Gastrocnemius medialis (tissue), 4 donors: ENCODE measurements around the gene TOB1. TPM values are rescaled to one million over a fixed set of nuclear protein-coding genes. Genes with fewer than 3 reads are reported as not detected.

ENCODE experiments used
- ATAC-seq, 2 donors: fragments of 150-250 bp; one replicate each; pipeline ENCODE4 v1.9.1; 2016
- DNase-seq, 2 donors: peaks; one replicate each; pipeline ENCODE4 v3.0.0-alpha.2; 2019
- H3K27ac ChIP-seq, 4 donors: fragments of 200-600 bp; sonication (generic); 1 replicate in 1 of 4; 2 replicates in 3 of 4; pipeline ENCODE4 v1.5.1; 2016 to 2018; ENCODE audit warnings: mild to moderate bottlenecking in 2 of 4, moderate library complexity in 1 of 4
- H3K27me3 ChIP-seq, 3 donors: fragments of 200-600 bp; sonication (generic) in 2 of 3; 1 replicate in 1 of 3; 2 replicates in 2 of 3; pipeline versions ENCODE4 v1.5.1 to v1.6.0; 2016 to 2019; ENCODE audit warnings: mild to moderate bottlenecking in 1 of 3, moderate library complexity in 1 of 3
- H3K36me3 ChIP-seq, 2 donors: fragments of 200-600 bp; sonication (generic) in 1 of 2; one replicate each; pipeline ENCODE4 v1.5.1; 2017 to 2018
- H3K4me1 ChIP-seq, 2 donors: fragments of 200-600 bp; sonication (generic) in 1 of 2; one replicate each; pipeline ENCODE4 v1.5.1; 2016 to 2017; ENCODE audit warnings: mild to moderate bottlenecking in 2 of 2
- H3K4me3 ChIP-seq, 4 donors: fragments of 200-600 bp; sonication (generic) in 3 of 4; 1 replicate in 1 of 4; 2 replicates in 3 of 4; pipeline ENCODE4 v1.5.1; 2016 to 2019; ENCODE audit warnings: mild to moderate bottlenecking in 2 of 4
- H3K9me3 ChIP-seq, 3 donors: fragments of 200-600 bp; sonication (generic) in 2 of 3; 1 replicate in 1 of 3; 2 replicates in 2 of 3; pipeline ENCODE4 v1.5.1; 2016 to 2019
- POLR2A ChIP-seq, 2 donors: fragments of 450-650 bp; IDR thresholded peaks; one replicate each; pipeline ENCODE4 v1.6.1; 2017; ENCODE audit warnings: antibody characterized with exemption in 2 of 2, mild to moderate bottlenecking in 2 of 2, moderate library complexity in 2 of 2
- in situ Hi-C, 4 donors: fragments of 200-750 bp; cut with MboI; loops; one replicate each; pipeline versions ENCODE4 v1.15.0 to v1.8.0; 2017; ENCODE audit warnings: low sequenced_read_pairs in 4 of 4
- intact Hi-C: fragments of 100-400 bp; cut with DNase I; formaldehyde crosslinking; loops from one replicate; pipeline ENCODE4 v1.15.1; 2023; ENCODE audit warnings: low total_unique reads
- total RNA-seq, 4 donors: library from RNA; depleted of rRNA; stranded (reverse); fragments of >200 nt; gene quantifications; one replicate each; pipeline versions ENCODE4 v1.1.0 to v1.2.3, GENCODE V29; 2016
- TF ChIP-seq, protein P1 (sequence below), 5 experiments: fragments of 450-650 bp in 3 of 5; fragments of 200-600 bp in 2 of 5; sonication (generic) in 2 of 5; IDR thresholded peaks in 4 of 5; conservative IDR thresholded peaks in 1 of 5; 1 replicate in 4 of 5; 2 replicates in 1 of 5; pipeline ENCODE4 v1.5.1; 2016 to 2019; ENCODE audit warnings: antibody characterized with exemption in 5 of 5, mild to moderate bottlenecking in 3 of 5, moderate library complexity in 3 of 5

TOB1 gene
- total RNA-seq, 4 donors from 2014 or later, result 13.6 to 53.5 (median 28.2) TPM

DNA sequence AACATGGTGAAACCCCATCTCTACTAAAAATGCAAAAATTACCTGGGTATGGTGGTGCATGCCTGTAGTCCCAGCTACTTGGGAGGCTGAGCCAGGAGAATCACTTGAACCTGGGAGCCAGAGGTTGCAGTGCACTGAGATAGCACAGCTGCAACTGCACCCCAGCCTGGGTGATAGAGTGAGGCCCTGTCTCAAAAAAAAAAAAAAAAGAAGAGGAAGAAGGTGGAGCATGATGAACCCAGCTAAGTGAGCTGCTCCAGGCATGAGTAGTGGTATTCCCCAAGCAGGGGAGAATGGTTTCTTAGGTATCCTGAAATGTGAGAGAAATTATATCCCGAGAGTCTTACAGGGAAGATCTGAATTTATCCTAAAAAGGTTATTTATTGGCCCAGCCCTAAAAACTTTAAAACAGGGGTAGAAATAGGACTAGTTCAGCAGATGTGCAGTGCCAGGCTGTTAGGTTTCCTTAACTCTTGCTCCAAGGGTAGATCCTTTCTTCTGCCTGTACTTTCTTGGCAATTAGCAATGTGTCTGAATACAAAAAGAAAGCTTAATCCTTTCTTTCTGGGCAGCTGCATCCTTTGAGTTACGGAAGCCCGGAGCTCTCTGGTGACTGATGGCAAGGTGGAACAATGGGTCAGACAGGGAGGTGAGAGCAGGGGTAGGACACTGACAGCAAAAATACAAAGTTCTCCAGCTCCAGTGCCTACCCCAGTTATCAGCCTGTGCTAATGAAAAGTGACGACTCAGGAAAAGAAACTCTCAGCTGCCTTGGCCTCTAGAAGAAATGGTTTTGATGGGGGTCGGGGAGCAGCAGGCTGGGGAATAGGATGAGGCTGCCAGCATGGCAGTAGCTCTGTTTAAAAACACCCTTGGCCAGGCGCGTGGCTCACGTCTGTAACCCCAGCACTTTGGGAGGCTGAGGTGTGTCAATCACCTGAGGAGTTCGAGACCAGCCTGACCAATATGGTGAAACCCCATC, 36.5 kb upstream of the TOB1 start:
- in situ Hi-C loops, result no loop called here
- intact Hi-C loops, result no loop called here
- Histone ChIP-seq H3K27ac (peak overlapping the region; percentile 90 to 98 (median 94)), H3K9me3 (no peaks in the 10 kb centered on the region), H3K36me3 (no peaks in the 10 kb centered on the region), H3K4me3 (no peak overlapping the region), H3K27me3 (no peaks in the 10 kb centered on the region), H3K4me1 (peaks cover 29 to 30% of the 10 kb centered on the region in 2 donors)
- no peak for TF ChIP-seq POLR2A (IDR thresholded peaks at IDR 0.05)
- TF ChIP-seq, protein P1, sequence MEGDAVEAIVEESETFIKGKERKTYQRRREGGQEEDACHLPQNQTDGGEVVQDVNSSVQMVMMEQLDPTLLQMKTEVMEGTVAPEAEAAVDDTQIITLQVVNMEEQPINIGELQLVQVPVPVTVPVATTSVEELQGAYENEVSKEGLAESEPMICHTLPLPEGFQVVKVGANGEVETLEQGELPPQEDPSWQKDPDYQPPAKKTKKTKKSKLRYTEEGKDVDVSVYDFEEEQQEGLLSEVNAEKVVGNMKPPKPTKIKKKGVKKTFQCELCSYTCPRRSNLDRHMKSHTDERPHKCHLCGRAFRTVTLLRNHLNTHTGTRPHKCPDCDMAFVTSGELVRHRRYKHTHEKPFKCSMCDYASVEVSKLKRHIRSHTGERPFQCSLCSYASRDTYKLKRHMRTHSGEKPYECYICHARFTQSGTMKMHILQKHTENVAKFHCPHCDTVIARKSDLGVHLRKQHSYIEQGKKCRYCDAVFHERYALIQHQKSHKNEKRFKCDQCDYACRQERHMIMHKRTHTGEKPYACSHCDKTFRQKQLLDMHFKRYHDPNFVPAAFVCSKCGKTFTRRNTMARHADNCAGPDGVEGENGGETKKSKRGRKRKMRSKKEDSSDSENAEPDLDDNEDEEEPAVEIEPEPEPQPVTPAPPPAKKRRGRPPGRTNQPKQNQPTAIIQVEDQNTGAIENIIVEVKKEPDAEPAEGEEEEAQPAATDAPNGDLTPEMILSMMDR (IDR thresholded peaks at IDR 0.05 in 4 of 5, conservative IDR thresholded peaks at IDR 0.05 in 1 of 5), result no peak
- no peak for DNase-seq
- ATAC-seq, result no peak

DNA sequence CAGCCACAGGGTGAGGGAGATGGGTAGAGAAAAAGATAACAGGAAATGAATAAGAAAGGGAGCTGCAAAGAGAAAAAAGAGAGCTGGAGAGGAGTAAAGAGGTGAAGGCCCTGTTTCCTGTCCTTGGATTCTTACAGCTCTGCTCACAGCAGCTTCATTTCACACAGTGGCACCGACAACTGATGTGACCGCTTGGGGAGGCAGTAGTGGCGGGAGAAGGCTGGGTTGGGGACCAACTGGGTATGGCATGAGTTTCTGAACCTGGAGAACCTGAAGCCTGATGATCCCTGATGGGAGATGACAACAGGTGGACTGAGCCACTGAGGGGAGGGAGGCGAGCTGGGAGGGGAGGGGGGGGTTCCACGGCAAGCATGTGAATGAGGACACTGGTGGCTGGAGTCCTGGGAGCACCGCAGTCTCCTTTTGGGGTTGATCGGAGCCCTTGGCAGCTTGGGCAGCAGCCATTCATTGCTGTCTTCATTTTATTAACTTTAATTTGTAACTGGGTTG, 34.3 kb upstream of the TOB1 start:
- ATAC-seq (no peak), DNase-seq (no peak)
- in situ Hi-C loops, result no loop called here
- Histone ChIP-seq H3K27me3 (no peaks in the 10 kb centered on the region), H3K27ac (no peak overlapping the region), H3K9me3 (no peaks in the 10 kb centered on the region), H3K4me1 (peaks cover 24 to 25% of the 10 kb centered on the region in 2 donors), H3K36me3 (no peaks in the 10 kb centered on the region), H3K4me3 (no peak overlapping the region)
- intact Hi-C loops, result no loop called here
- TF ChIP-seq, protein P1 (IDR thresholded peaks at IDR 0.05 in 4 of 5, conservative IDR thresholded peaks at IDR 0.05 in 1 of 5), result no peak
- no peak for TF ChIP-seq POLR2A (IDR thresholded peaks at IDR 0.05)

DNA sequence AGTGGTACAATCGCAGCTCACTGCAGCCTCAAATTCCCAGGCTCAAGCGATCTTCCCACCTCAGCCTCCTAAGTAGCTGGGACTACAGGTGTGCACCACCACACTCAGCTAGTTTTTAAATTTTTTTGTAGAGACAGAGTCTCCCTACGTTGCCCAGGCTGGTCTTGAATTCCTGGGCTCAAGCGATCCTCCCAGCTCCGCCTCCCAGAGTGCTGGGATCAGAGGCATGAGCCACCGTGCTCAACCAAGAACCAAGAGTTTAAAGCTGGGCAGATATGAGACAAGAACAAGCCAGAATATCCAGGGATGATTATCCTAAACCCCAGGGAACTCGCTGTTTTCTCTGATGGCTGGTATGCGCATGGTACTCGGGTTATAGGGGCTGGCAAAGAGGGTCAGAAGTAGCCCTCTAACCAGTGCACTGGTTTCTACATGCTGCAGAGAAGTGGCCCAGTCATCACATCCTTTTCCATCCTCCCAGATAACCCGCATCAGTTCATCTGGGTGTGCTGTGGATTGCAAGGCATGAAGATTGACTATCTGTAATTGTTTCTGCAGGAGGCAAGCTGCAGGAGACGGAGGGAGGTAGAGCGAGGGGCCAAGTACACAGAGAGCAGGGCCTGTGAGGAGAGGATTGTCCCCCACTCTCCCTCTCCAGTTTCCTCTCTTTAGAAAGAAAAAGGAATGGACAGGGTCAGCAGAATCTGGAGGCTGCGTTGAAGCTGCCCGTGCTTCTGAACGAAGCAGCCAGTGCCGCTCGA, 33.6 kb upstream of the TOB1 start:
- no peak overlapping the region for H3K27ac ChIP-seq
- TF ChIP-seq, protein P1 (IDR thresholded peaks at IDR 0.05 in 4 of 5, conservative IDR thresholded peaks at IDR 0.05 in 1 of 5), result no peak
- TF ChIP-seq POLR2A (IDR thresholded peaks at IDR 0.05), result no peak
- H3K27me3 ChIP-seq, result no peaks in the 10 kb centered on the region
- H3K9me3 ChIP-seq, result no peaks in the 10 kb centered on the region
- no peaks in the 10 kb centered on the region for H3K36me3 ChIP-seq
- peaks cover 17 to 18% of the 10 kb centered on the region in 2 donors for H3K4me1 ChIP-seq
- H3K4me3 ChIP-seq, result no peak overlapping the region
- no peak for ATAC-seq
- no peak for DNase-seq
- intact Hi-C loops (no loop called here), in situ Hi-C loops (no loop called here)

DNA sequence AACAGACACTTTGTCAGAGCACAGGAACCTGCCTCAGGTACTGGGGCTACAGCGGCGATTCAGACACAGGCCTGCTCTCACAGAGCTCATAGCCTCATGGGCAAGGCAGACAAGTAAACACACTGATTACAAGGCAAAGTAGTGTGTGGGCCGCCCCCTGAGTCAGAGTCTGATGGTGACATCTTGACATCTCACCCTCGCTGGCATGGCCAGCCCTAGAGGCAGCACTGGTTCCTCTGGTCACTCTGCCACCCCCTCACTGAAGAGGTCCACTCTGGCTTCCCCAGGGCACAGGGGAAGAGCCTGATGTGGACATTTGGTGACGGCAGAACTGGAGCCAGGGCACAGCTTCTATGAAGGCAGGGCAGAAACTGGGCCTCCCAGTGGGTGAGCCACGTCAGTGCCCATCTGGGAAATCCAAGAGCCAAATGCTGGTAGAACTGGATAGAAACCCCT, 32.9 kb upstream of the TOB1 start:
- H3K9me3 ChIP-seq, result no peaks in the 10 kb centered on the region
- intact Hi-C loops, result no loop called here
- ATAC-seq (no peak), DNase-seq (no peak)
- no peak overlapping the region for H3K27ac ChIP-seq
- in situ Hi-C loops, result no loop called here
- TF ChIP-seq, protein P1 (IDR thresholded peaks at IDR 0.05 in 4 of 5, conservative IDR thresholded peaks at IDR 0.05 in 1 of 5), result no peak
- no peak for TF ChIP-seq POLR2A (IDR thresholded peaks at IDR 0.05)
- peaks cover 10 to 11% of the 10 kb centered on the region in 2 donors for H3K4me1 ChIP-seq
- no peaks in the 10 kb centered on the region for H3K36me3 ChIP-seq
- no peak overlapping the region for H3K4me3 ChIP-seq
- H3K27me3 ChIP-seq, result no peaks in the 10 kb centered on the region
